ENCODE results near the gene ABR.

- TF ChIP-seq POLR2A (IDR thresholded peaks at IDR 0.05; ENCODE audit: low read depth, low read length) (no peak), SPI1 (IDR thresholded peaks at IDR 0.05; ENCODE audit: low read depth, low read length) (no peak), POLR2AphosphoS5 (IDR thresholded peaks at IDR 0.05; ENCODE audit: low read depth, low read length) (no peak)
These were observed 124.5 kb downstream of the ABR start for GRCh38 chr17:1055231-1055630.

Data from GM12891 (cell line).